Tongue (tissue), 1 donor: ENCODE measurements around the gene IRF6. TPM values are rescaled to one million over a fixed set of nuclear protein-coding genes. Genes with fewer than 3 reads are reported as not detected.

ENCODE experiments used
- total RNA-seq: library from RNA; depleted of rRNA; stranded (reverse); fragments of >200 nt; gene quantifications from one replicate; pipeline ENCODE4 v1.2.3, GENCODE V29; 2014

Gene IRF6
- total RNA-seq, 1 donor from 2014 or later = 19.4 TPM

Other genes with a start within 250 kb of the IRF6 start
- not detected for gene CAMK1G, start 222.4 kb downstream of the IRF6 start, total RNA-seq
- 26.9 TPM for gene LAMB3, start 153.7 kb downstream of the IRF6 start, total RNA-seq
- gene G0S2, start 130.7 kb downstream of the IRF6 start, total RNA-seq = 19.1 TPM
- 1.1 TPM for gene HSD11B1, start 101.3 kb downstream of the IRF6 start, total RNA-seq
- 3.4 TPM for gene TRAF3IP3, start 50.1 kb downstream of the IRF6 start, total RNA-seq
- gene C1orf74, start 21.6 kb downstream of the IRF6 start, total RNA-seq = 3.3 TPM
- gene UTP25, start 21.8 kb upstream of the IRF6 start, total RNA-seq = 5.4 TPM
- gene SYT14, start 132.1 kb upstream of the IRF6 start, total RNA-seq = 1.0 TPM